Measurements from ENCODE around the gene POMGNT2.
A peak's percentile ranks its signal among the peaks of the same experiment; 100 is the strongest.
"Not testable (repeated sequence)": the region's sequence is repeated elsewhere in the genome, so short reads cannot be mapped to it uniquely, and the experiment has no call there.

Gene POMGNT2

DNA sequence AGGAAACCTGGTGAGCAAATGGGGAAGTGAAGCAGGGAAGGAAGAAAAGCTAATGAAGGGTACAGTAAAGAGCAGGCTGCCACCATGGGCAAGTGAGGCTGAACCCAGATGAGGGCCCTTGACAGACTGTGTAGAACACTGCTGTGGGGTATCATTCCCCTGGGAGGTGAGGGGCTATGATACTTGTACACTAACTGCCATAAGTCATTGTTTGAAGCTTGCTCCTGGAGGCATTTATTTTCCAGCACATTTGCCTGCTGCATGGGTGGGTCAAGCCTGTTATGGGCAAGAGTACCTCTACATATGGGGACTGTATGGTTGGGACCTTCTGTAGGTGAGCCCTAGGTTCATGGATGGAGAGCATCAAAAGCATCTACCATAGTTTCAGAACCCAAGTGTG lies 57.4 kb downstream of the POMGNT2 start:
- no peak for DNase-seq

DNA sequence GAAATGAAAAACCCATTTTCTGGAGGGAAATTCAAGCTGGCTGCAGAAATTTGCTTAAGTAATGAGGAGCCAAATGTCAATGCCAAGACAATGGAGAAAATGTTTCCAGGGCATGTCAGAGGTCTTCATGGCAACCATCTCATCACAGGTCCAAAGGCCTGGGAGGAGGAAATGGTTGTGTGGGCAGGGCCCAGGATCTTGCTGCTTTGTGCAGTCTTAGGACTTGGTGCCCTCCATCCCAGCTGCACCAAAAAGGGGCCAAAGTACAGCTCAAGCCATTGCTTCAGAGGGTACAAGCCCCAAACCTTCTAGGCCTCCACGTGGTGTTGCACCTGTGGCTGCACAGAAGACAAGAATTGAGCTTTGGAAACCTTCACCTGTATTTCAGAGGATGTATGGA lies 59.3 kb downstream of the POMGNT2 start:
- DNase-seq = no peak

DNA sequence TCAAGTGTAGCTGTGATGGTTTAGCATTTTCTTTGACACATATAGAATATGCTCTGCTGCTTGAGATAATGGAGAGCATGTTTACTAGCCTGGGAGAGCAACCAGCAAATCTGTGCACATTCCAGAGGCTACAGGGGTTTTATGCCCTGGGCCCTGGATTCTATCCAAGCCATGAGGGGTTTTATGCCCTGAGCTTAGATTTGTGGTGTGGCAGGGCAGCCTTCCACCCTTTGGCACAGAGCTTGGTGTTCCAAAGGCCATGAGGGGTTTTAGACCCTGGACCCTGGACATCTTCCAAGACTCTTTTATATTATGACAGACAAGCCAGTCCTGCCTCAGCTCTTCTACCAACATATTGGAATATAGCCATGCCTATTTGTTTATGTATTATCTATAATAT lies 60.8 kb downstream of the POMGNT2 start:
- DNase-seq = not testable (repeated sequence)

DNA sequence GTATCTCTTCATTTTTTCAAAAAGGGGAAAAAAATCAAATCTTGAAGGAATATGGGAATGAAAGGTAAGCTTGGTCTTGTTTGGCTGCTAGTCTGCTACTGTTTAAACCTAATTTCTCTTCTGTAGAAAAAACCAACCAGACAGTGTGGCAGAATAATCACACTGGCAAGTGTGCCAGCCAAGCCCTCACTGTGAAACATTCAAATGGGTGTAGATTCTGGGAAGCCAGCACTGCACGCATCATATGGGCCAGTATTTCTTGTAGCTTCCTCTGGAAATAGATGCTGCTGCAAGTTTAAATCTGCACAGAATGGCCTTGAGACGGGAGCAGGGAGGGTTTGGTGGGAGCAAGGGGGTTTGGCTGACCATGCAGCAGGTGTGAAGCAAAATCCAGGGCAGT lies 62.1 kb downstream of the POMGNT2 start:
- no peak for DNase-seq

DNA sequence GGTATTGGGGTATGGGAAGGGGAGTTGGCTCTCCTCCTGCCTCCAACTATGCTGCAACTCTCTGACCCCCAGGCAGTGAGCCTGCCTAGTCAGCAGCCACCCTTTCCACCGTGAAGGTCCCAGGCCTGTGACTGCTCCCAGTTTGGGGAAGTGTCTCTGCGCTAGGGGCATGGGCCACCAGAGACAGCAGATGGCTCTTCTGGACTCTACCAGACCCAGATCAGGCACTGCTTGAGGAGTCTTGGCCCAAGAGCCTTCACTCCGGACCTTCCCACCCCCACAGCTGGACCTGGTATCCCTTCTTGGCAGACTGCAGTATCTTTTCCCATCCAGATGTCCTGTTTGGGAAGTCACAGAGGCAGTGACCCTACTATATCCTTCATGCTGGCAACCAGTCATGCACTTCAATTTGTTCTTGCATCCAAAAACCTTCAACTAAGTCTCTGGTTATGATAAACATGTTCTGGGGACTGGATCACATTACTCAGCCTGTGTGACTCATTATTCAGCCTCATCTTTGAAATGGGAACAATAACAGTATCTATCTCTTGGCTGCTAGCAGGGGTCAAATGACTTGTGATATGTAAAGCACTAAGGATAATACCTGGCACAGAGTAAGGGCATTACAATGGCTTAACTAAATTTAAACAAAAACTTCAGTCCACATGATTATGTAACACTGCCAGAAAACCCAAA lies 62.7 kb downstream of the POMGNT2 start:
- DNase-seq = no peak

DNA sequence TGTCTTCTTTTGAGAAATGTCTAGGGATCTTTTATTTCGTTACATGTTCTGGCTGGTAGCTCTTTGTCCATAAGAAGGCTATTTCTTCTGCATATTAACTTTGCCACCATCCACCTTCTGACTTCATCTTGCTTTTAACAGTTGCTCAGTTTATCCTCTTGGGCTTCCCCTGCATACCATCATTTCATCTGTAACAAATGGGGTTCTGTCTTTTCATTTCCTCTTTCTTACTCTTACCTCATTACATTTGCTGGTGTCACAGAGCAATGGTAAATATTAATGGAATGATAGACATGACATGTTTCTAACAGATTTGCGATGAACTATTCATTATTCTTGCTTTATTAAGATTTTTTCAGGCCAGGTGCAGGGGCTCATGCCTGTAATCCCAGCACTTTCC lies 64.4 kb downstream of the POMGNT2 start:
- no peak for DNase-seq

DNA sequence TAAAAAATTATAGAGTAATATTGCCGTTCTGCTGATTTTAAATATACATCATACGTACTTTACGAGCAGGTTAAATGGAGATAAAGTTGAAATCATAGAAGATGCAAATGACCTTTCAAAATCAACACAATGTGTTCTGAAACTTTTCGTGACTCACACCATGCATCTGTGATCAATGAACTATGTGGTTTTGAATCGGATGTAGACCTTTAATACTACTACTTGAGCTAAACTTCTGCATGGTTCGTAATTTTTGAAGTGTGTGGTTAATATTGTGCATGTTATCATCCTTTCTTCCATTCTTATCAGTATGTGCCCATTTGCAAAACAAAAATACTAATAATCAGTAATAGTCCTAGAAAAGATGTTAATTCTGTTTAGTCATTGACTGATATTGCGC lies 67.9 kb downstream of the POMGNT2 start:
- DNase-seq = no peak

DNA sequence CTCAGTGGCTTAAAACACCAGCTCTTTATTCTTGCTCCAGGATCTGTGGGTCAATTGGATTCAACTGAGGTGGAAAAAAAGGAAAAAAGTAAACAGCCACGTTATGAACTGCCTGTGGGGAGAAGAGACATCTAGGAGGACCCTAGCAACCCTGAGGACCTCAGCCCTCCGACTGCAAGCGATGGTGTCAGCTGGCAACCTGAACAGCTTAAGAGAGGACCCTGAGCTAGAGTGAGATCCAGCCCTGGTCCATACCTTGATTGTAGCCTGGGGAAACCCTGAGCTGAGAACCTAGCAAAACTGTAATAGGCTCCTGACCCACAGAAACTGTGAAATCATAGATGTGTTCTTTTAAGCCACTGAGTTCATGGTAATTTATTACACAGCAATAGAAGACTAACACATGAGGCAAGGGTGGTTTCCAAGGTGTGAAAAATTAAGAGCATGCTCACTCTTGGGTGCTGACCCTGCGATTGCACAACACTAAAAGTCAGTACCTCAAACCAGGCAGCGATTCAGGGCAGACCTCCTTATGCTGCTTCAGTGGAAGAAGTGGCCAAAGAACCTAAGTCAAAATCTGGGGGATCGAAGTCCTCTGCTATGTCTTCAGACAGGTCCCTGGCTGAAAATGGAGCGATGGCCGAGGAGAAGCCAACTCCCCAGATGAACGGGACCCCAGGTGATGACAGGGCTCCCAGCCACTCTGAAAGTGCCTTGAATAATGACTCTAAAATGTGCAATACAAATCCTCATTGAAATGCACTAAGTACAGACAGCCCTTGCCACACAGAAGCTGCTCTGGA lies 69.1 kb downstream of the POMGNT2 start:
- no peak for DNase-seq

DNA sequence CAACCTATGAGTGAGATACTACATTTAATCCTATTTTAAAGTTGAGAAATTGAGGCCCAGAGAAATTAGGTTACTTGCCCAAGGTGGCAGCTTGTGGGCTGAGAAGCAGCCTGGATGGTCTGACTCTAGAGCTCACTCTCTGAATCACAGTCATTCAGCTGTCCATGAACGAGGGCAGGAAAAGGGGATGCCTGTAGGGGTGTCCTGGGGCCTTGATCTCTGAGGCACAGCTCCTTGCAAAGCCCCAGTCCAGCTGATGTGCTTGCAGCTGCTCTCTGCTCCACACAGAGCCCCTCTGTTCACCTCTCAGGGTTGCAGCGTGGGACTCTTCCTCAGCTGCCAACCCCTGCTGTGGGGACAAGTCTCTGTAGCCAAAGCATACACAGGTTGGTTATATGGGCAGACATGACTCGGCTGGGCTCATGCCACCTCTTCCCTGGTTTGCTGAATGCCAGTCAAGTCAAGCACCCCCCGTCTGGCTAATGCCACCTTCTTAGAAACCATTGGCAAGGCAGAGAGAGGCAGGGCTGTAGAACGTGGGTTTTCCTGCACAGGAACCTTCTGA lies 70.0 kb downstream of the POMGNT2 start:
- peak in 3 of 56 donors; percentile 12 to 35 (median 26) for DNase-seq

DNA sequence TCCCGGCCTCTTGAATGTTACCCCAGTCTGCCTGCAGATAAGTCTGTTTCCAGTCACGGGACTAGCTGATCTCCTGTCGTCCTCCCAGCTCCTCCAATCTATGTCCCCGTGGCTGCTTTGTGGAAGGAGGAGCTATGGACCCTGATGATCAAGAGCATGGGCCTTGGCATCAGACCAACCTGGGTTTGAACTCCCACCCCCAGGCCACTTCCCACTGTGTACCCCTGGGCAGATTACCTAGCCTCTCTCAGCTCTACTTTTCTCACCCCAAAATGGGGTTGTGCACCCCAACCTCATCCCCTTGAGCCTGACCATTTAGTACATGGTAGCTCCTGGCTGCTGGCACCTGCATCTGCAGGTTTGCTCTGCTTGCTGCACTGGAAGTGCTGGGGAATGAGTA lies 71.0 kb downstream of the POMGNT2 start:
- no peak for DNase-seq

DNA sequence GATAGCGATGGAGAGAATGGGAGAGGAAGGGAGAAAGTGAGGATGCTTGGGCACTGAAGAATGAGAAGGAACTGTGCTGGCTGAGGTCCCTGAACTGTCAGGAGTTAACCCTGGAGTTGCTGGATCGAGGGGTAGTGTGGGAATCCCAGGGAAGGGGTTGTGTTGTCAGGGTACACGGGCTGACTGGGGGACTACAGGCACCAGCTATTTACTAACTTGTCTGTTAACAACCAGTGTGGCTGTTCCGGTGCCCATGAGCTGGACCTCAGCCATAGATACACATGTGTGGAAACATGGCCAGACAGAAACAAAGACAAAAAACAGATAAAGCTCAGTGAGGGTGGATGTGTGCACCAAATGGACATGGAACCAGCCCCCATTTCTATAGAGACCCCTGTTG lies 71.7 kb downstream of the POMGNT2 start:
- no peak for DNase-seq

DNA sequence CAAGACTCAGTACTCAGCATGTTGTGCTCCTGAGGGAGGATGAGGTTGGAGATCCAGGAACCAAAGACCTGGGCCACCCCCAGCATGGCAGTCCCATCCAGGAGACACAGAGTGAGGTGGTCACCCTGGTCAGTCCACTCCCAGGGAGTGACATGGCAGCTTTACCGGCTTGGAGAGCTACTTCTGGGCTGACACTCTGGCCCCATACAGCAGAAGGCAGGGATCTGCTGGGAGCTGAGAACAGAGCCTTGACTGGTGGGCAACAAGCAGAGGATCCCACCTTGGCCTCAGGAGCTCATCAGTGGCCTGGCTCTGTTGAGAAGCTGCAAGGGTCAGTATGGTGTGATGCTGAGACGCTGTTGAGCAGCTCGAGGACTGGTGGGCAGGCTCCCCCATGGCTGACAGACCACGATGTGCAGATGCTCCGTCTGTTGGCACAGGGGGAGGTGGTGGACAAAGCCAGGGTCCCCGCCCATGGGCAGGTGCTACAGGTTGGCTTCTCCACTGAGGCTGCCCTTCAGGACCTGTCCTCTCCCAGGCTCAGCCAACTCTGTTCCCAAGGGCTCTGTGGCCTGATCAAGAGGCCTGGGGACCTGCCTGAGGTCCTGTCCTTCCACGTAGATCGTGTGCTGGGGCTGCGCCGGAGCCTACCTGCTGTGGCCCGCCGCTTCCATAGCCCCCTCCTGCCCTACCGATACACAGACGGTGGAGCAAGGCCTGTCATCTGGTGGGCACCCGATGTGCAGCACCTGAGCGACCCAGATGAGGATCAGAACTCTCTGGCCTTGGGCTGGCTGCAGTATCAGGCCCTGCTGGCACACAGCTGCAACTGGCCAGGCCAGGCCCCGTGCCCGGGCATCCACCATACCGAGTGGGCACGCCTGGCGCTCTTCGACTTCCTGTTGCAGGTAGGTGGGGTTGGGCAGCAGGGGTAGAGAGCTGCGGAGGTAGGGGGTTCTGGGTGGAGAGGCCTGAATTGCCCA lies 72.9 kb downstream of the POMGNT2 start:
- DNase-seq = no peak

DNA sequence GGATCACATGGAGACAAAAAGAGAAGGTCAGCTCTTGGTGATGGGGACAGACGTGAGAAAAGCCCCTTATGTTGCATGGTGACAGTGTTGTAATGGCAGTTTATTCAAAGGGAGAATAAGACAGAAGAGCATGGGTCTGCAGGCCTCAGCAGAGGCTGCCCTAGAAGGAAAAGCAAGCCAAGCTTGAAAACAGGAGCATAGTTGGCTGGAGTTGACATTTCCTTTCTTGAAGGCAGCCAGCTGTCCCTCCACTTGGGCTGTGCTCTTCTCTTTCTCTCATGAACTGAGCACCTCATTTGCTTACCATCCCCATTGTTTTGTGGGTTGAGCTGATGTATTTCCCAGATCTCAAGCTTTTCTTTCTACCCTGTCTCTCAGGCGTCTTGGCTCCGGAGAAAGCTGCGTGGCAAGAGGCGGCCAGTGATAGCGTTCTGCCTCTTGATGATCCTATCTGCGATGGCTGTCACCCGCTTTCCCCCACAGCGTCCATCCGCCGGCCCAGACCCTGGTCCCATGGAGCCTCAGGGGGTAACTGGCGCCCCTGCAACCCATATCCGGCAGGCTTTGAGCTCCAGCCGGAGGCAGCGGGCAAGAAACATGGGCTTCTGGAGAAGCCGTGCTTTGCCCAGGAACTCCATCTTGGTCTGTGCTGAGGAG lies 73.9 kb downstream of the POMGNT2 start:
- DNase-seq = no peak

DNA sequence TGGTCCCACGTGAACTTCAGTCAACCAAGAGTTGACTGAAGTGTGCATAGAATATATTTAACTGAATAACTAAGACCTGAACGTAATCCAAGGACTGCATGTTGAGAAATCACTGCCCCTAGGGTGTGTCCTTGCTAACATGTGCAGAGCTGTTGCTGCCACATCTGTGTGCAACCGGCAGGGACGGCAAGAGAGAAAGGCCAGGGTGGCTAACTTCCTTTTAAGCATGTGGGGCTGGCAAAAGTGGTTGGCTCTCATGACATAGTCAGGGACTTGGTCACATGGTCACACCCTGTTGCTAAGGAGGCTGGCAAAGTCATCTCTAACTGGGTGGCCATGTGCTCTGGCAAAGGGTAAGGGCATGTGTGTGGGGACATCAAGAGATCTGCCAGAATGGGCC lies 74.4 kb downstream of the POMGNT2 start:
- no peak for DNase-seq

DNA sequence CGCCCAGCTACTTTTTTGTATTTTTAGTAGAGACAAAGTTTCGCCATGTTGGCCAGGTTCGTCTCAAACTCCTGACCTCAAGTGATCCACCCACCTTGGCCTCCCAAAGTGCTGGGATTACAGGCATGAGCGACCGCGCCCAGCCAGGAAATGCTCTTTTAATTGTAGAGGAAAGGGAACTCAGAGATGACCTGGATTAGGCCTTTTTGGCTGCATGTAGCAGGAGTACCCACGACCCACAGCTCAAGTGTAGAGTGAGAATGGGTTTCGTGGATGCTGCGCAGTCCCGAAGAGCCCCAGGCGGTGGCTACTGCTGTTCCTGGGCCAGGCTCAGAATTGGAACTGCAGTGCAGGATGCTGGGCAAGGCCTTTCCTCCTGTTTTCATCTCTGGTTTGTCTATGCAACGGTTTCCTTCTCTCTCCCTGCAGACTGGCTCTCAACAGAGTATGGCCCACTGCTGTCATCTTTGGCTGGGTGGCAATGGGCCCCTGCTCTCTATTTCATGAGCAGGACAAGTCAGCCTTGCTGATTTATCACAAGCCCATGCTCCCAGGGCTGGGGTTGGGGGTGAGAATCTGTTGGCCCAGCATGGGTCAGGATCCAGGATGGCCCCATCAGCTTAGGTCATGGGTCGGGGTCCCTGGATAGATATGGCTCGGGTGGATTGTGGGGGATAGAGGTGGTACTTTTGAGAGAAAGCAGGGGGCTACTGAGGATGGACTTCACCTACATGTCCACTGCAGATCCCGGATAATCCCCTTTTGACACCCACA lies 75.5 kb downstream of the POMGNT2 start:
- no peak for DNase-seq
